ENCODE results near the gene GHRH.

DNA sequence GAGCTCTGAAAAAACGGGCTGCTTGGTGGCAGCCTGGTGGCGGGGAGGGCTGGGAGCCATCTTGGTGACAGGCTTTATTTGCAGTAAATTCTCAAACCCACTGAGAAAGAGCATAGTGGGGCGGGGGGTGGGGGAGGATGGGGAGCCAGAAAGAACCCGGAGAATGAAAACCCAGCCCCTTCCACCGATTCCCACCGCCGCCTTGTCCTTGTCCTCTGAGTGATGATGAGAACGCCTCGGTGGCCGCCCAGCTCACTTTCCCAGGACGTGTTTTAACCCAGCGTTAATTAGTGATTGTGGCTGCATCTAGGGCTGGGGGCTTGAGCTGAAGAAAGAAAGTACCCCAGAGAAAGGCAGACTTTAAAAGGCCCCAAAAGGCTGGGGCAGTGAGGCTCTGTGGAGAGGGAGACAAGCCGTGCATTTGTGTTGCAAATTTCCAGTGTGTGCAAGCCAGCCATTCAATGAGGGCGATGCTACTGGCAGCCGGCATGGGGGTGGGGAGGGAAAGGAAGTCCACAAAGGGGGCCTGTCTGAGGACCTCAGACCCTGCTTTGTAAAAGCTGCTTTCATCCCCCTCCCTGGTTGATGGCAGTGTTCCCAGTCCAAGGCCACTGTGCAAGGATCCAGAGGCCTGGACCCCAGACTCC, 6.2 kb upstream of the GHRH start:
- TF ChIP-seq EZH2phosphoT487 (IDR thresholded peaks at IDR 0.05; ENCODE audit: low read depth, severe bottlenecking, unreplicated experiment) (no peak), EZH2 (IDR thresholded peaks at IDR 0.05; ENCODE audit: borderline replicate concordance) (no peak)
- TF ChIP-seq, protein P1, sequence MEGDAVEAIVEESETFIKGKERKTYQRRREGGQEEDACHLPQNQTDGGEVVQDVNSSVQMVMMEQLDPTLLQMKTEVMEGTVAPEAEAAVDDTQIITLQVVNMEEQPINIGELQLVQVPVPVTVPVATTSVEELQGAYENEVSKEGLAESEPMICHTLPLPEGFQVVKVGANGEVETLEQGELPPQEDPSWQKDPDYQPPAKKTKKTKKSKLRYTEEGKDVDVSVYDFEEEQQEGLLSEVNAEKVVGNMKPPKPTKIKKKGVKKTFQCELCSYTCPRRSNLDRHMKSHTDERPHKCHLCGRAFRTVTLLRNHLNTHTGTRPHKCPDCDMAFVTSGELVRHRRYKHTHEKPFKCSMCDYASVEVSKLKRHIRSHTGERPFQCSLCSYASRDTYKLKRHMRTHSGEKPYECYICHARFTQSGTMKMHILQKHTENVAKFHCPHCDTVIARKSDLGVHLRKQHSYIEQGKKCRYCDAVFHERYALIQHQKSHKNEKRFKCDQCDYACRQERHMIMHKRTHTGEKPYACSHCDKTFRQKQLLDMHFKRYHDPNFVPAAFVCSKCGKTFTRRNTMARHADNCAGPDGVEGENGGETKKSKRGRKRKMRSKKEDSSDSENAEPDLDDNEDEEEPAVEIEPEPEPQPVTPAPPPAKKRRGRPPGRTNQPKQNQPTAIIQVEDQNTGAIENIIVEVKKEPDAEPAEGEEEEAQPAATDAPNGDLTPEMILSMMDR (IDR thresholded peaks at IDR 0.05; ENCODE audit: poor library complexity) = no peak

Data from hepatocyte (in vitro differentiated cells).